RWPE1 (cell line): Measurements from ENCODE around the gene RXFP2.
A peak's percentile ranks its signal among the peaks of the same experiment; 100 is the strongest.

Experiments
- CTCF ChIA-PET: fragments of 350-600 bp; sonication (Branson Sonifier 250); formaldehyde crosslinking; extraction: SDS; loops from one replicate; lab custom pipeline; 2021; lab: Yijun Ruan, JAX
- POLR2A ChIA-PET: fragments of 400-600 bp; formaldehyde crosslinking; extraction: SDS; loops from one replicate; lab custom pipeline; 2020; ENCODE audit warnings: antibody characterized with exemption; ENCODE audit not compliant: low non-redundant PET; lab: Yijun Ruan, JAX
- DNase-seq: peaks from one replicate; pipeline ENCODE4 v3.0.0; 2012; ENCODE audit warnings: low spot score
- H3K27ac ChIP-seq: fragments of 450-650 bp; 2 replicates; pipeline ENCODE4 v1.5.1; 2017
- TF ChIP-seq, protein P1 (sequence below): fragments of 450-650 bp; conservative IDR thresholded peaks from 2 replicates; pipeline ENCODE4 v1.5.1; 2017; ENCODE audit warnings: low read depth, mild to moderate bottlenecking

Gene RXFP2

DNA sequence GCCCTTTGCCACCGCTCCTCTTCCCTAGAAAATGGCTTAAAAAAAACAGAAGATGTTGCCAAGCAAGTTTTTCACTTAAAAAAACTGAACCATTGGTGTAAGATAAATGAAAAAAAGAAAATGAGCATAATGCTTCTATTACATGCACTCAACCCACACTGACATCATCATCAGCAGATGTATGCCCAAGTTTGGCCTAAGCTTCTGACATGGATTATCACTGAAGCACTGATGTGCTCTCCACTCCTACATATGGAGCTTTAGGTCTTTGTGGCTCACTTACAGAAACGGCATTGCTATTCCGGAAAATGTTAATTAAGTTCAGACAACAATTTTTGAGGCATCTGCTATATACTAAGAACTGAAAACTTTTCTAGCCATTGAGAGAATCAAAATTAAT lies 8.0 kb downstream of the RXFP2 start:
- POLR2A ChIA-PET: no interaction called here
- no peak overlapping the region for H3K27ac ChIP-seq
- no peak for DNase-seq
- CTCF ChIA-PET: interaction anchor here (0.8 kb wide), 1 partner anchor 42 kb away, joined by 3 read pairs; no protein-coding TSS in a partner anchor
- TF ChIP-seq, protein P1, sequence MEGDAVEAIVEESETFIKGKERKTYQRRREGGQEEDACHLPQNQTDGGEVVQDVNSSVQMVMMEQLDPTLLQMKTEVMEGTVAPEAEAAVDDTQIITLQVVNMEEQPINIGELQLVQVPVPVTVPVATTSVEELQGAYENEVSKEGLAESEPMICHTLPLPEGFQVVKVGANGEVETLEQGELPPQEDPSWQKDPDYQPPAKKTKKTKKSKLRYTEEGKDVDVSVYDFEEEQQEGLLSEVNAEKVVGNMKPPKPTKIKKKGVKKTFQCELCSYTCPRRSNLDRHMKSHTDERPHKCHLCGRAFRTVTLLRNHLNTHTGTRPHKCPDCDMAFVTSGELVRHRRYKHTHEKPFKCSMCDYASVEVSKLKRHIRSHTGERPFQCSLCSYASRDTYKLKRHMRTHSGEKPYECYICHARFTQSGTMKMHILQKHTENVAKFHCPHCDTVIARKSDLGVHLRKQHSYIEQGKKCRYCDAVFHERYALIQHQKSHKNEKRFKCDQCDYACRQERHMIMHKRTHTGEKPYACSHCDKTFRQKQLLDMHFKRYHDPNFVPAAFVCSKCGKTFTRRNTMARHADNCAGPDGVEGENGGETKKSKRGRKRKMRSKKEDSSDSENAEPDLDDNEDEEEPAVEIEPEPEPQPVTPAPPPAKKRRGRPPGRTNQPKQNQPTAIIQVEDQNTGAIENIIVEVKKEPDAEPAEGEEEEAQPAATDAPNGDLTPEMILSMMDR: no peak

GRCh38 chr13:31747966-31748365 lies 8.6 kb downstream of the RXFP2 start:
- ChIA-PET POLR2A (no interaction called here), CTCF (no interaction called here)
- DNase-seq: no peak
- H3K27ac ChIP-seq: no peak overlapping the region
- TF ChIP-seq, protein P1: no peak

DNA sequence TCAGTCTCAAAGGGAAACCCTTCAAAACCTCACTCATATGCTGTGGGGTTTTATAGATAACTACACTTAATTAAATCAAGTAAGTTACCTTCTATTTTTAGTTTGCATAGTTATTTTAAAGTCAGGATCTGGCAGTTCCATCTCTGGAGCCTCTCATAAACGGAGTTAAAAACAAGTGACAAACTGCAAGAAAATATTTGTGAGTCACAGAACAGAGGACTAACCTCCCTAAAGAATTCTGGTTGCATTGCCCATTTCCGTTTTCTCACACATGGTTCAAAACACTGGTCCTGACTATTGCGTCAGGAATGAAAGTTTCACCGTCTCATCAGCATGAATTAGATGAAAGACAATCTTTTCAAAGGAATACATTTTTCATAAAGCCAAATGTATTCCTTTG lies 10.6 kb downstream of the RXFP2 start:
- ChIA-PET CTCF (no interaction called here), POLR2A (no interaction called here)
- H3K27ac ChIP-seq: no peak overlapping the region
- TF ChIP-seq, protein P1: no peak
- peak; percentile 46 for DNase-seq

GRCh38 chr13:31755211-31755610 lies 15.9 kb downstream of the RXFP2 start:
- TF ChIP-seq, protein P1: no peak
- ChIA-PET CTCF (interaction anchor here (0.9 kb wide), 1 partner anchor 14 kb away, joined by 4 read pairs; no protein-coding TSS in a partner anchor), POLR2A (no interaction called here)
- no peak for DNase-seq
- no peak overlapping the region for H3K27ac ChIP-seq

DNA sequence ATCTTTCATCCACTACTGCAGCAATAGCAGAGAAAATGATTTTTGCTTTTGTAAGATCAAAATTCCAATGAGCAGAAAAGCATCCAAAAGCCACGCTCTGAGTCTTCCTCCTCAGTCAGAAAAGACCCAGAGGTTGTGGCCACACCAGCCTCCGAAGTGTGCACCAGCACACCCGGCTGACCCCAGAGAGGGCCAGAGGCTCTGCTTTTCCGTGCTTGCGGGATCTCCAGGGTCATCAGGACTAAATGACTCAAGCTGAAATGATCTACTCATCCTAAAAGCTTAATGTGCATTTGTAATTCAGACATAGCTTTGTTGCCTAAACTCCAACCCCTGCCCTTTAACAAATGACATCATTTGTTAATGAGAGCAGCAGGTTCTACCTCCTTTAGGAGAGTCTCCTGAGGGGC lies 16.5 kb downstream of the RXFP2 start:
- no peak overlapping the region for H3K27ac ChIP-seq
- TF ChIP-seq, protein P1: no peak
- POLR2A ChIA-PET: no interaction called here
- CTCF ChIA-PET: no interaction called here
- no peak for DNase-seq

GRCh38 chr13:31756346-31756745 lies 17.0 kb downstream of the RXFP2 start:
- ChIA-PET CTCF (no interaction called here), POLR2A (no interaction called here)
- no peak overlapping the region for H3K27ac ChIP-seq
- DNase-seq: peak; percentile 42
- TF ChIP-seq, protein P1: no peak
